ENCODE results near the gene BTBD17.

GRCh38 chr17:74368341-74369081 lies 6.8 kb upstream of the BTBD17 start:
- TF ChIP-seq, protein P1, sequence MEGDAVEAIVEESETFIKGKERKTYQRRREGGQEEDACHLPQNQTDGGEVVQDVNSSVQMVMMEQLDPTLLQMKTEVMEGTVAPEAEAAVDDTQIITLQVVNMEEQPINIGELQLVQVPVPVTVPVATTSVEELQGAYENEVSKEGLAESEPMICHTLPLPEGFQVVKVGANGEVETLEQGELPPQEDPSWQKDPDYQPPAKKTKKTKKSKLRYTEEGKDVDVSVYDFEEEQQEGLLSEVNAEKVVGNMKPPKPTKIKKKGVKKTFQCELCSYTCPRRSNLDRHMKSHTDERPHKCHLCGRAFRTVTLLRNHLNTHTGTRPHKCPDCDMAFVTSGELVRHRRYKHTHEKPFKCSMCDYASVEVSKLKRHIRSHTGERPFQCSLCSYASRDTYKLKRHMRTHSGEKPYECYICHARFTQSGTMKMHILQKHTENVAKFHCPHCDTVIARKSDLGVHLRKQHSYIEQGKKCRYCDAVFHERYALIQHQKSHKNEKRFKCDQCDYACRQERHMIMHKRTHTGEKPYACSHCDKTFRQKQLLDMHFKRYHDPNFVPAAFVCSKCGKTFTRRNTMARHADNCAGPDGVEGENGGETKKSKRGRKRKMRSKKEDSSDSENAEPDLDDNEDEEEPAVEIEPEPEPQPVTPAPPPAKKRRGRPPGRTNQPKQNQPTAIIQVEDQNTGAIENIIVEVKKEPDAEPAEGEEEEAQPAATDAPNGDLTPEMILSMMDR (IDR thresholded peaks at IDR 0.05), result peak; percentile 51 to 94 (median 88)
- TF ChIP-seq EP300 (IDR thresholded peaks at IDR 0.05) (no peak), POLR2A (IDR thresholded peaks at IDR 0.05) (no peak), POLR2AphosphoS5 (IDR thresholded peaks at IDR 0.05) (no peak)
